Hematopoietic multipotent progenitor cell treated with erythropoietin and hydrocortisone succinate and interleukin-3 and kit ligand, for 8 days (in vitro differentiated cells): ENCODE data around the gene CFAP46.
A peak's percentile ranks its signal among the peaks of the same experiment; 100 is the strongest.
"Not testable (repeated sequence)": the region's sequence is repeated elsewhere in the genome, so short reads cannot be mapped to it uniquely, and the experiment has no call there.

ENCODE experiments used
- DNase-seq: peaks from one replicate; pipeline ENCODE4 v3.0.0-alpha.2; 2015

CFAP46 gene

GRCh38 chr10:132979491-132980425 is 37.4 kb upstream of the CFAP46 start:
- DNase-seq, result no peak

- DNase-seq, result no peak
Measured at GRCh38 chr10:132978542-132978941, 36.2 kb upstream of the CFAP46 start.

DNA sequence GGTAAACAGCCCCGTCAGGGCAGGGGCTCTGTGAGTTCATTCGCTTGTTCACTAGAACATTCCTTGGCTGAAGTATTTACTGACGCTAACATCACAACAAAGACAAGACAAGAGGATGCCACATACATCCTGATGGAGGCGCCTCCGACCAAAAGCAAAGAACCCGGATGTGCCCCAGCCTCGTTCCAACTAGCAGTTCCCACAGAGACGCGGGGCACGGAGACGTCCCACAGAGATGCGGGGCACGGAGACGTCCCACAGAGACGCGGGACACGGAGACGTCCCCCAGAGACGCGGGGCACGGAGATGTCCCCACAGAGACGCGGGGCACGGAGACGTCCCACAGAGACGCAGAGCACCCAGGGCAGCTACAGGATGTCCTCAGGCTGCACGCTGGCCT is 35.4 kb upstream of the CFAP46 start:
- no peak for DNase-seq

DNA sequence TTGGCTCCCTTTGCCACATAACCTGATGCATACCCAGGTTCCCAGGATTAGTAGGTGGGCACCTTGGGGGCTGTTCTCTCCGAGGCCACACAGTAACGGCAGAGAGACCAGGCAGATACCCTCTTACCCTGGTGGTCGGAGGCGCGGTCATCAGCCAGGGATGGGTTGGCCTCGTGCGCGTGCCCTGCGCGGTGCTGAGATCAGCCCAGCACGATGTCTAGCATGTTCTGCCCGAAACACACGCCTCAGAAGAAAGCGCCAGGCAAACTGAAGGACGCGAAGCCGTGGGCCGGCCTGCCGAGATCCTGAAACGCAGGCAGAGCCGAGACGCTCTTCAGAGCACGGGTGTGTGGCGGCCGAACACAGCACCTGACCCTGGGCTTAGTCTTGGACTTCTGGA is 34.7 kb upstream of the CFAP46 start:
- no peak for DNase-seq

DNA sequence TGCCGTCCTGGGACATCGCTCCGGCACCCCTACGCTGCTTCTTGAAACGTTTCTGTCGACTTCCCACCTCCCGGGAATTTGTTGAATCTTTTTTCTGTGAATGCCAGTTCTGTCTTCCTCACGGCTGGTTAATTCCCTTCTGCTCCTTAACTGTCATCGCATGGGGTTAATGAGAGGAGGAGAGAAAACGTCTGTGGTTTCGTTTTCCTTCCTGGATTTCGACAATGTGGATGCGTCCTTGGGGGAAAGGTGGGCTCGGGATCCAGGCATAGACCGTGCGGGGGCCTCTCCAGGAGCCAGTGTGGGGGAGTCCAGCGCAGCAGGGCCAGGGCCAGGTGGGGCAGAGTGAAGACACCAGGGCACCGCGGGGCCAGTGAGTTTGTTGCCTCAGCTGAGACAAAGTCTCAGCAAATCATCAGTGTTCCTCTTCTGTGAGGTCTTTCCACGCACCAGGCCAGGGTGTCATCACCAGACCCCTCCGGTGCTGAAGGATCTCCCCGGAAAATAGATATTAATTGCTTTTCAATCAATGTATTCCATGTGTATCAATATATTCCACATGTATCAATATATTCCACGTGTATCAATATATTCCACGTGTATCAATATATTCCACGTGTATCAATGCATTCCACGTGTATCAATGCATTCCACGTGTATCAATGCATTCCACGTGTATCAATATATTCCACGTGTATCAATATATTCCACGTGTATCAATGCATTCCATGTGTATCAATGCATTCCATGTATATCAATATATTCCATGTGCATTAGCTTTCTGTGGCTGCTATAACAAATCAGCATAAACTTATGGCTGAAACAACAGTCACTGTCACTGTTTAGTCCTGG is 33.7 kb upstream of the CFAP46 start:
- DNase-seq, result no peak

GRCh38 chr10:132974886-132975830 is 32.8 kb upstream of the CFAP46 start:
- no peak for DNase-seq

DNA sequence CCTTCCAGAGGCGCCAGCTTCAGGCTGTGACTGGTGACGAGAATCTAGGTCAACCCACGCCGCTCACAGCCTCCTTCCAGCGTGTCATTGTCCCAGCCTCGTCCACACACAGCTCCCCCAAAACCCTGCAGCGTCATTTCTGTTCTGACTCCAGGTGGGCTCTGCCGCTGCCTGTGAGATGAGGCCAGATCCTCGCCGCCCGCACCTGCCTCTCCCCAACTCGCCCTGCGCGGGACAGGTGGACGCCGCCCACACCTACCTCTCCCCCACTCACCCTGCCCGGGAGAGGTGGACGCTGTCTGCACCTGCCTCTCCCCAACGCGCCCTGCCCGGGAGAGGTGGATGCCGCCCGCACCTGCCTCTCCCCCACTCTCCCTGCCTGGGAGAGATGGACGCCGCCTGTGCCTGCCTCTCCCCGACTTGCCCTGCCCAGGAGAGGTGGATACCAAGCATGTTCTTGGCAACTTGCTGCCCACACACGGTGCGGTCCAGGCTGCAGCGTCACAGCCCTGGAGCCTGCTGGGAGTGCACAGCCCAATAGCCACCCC is 32.0 kb upstream of the CFAP46 start:
- no peak for DNase-seq

DNA sequence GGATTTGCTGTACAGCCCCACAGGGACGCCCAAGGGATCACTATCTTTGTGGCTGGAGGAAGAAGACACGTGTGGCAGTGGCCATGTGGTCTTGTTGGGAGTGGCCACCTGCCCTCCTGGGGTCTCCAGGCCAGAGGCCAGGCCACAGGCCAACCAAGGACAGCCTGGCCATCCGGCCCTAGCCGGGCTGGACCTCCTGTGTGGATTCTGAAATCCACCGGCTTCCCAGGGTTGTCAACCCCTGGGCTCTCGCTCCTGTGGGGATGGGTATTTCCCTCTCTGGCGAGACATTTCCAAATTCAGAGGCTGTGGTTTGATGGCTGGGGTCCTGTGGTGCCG is 31.5 kb upstream of the CFAP46 start:
- no peak for DNase-seq

GRCh38 chr10:132972986-132973902 is 30.9 kb upstream of the CFAP46 start:
- no peak for DNase-seq

- DNase-seq, result no peak
Measured at GRCh38 chr10:132972149-132972985, 30.0 kb upstream of the CFAP46 start.

DNA sequence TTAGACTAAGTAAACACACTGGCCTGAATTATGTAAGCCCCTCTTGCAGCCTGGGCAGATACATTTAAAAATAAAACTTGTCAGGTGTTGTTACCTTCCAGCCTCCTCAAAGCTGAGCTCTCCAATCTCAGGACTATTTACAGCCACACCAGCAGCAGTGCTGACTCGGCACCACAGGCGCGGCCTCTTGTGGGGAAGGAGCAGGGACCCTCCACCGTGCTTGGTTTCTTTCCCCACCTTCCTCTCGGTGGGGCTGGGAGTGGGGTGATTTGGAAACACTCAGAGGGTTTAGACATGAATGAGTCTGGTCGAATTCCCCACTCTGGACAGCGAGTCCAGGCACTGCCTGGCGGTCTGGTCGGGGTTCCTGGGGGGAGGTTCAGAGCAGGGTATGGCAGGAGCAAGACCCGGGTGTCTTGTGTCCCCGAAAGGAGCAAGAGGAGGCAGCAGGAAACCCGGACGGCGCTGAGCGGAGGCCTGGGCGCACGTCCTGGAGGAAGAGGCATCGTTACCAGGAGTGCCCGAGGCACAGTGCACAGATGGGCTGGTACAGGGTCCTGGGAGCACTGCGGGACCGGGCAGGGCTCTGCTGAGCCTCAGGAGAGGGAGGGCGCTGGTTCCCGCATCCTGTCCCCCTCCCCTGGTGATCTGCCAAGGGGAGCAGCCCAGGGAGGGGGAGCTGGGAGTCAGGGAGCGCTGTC is 29.2 kb upstream of the CFAP46 start:
- DNase-seq, result no peak

- no peak for DNase-seq
Measured at GRCh38 chr10:132970641-132971438, 28.5 kb upstream of the CFAP46 start.

DNA sequence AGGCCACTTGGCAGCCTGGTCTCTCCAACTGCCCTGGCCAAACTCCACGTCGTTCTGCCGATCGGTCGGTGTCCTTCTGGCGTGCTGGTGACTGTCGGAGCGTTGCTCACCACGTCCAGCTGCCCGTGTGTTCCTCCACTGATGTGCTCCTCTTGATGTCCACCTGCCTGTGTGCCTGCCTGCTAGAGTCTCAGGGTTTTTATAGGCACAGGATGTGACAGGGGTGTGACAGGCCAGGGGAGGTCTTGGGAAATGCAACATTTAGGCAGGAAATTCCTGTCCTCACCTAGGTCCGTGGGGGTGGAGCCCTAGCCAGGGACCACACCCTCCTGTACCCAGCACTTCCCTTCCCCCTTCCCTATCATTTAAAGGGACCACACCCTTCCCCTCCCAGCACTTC is 25.2 kb upstream of the CFAP46 start:
- DNase-seq, result peak; percentile 2

DNA sequence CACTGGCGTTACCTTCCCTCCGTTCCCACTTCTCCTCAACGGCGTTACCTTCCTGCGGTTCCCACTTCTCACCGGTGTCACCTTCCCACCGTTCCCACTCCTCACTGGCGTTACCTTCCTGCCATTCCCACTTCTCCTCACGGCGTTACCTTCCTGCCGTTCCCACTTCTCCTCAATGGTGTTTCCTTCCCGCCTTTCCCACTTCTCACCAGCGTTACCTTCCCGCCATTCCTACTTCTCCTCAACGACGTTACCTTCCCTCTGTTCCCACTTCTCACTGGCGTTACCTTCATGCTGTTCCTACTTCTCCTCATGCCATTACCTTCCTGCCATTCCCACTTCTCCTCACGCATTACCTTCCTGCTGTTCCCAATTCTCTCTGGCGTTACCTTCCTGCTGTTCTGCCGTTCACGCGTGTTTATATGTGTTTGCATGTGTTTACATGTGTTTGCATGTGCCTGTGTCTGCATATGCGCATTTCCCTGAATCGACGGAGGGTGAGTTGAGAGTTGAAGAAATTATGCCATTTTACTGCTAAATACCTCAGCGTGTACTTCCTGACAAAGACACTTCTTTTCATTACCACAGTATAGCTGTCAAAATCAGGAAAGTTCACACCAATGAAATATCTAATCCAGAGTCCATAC is 23.2 kb upstream of the CFAP46 start:
- no peak for DNase-seq

DNA sequence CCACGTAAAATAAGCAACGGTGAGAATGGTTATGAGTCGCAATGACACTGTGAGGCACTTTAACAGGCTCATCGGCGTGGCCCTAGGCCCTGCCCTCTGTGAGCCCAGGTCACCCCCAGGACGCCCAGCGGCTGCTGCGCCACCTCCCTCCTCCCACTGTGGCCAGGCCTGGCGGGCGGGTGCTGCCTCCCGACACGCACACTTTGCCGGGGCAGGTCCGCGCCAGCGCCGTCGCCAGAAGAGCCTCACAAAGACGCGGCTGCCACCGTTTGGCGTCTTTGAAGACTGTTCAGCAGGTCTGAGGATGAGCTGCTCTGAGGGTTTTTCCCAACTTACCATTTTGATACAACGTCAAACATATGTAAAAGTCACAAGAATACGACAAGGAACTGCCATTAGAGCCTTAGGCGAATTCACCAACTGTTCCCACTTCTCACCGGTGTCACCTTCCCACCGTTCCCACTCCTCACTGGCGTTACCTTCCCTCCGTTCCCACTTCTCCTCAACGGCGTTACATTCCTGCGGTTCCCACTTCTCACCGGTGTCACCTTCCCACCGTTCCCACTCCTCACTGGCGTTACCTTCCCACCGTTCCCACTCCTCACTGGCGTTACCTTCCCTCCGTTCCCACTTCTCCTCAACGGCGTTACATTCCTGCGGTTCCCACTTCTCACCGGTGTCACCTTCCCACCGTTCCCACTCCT is 22.5 kb upstream of the CFAP46 start:
- DNase-seq, result not testable (repeated sequence)

DNA sequence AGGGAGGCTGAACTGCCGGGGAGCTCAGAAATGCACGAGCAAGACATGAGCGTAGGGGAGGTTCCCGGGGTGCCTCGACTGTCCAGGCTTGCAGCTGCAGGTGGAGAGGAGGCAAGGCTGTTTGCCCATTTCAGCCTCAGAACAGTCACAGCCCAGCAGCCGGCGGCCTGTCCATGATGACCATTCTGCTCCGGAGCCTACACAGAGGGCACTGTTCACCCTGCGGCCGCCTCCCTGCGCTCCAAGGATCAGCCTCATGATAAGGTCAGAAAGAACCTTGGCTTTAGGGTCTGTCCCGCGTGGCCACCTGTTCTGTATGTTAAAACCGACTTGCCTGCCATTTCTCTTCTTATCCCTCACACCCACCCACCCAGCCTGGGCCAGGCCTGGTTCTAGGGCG is 21.9 kb upstream of the CFAP46 start:
- no peak for DNase-seq

DNA sequence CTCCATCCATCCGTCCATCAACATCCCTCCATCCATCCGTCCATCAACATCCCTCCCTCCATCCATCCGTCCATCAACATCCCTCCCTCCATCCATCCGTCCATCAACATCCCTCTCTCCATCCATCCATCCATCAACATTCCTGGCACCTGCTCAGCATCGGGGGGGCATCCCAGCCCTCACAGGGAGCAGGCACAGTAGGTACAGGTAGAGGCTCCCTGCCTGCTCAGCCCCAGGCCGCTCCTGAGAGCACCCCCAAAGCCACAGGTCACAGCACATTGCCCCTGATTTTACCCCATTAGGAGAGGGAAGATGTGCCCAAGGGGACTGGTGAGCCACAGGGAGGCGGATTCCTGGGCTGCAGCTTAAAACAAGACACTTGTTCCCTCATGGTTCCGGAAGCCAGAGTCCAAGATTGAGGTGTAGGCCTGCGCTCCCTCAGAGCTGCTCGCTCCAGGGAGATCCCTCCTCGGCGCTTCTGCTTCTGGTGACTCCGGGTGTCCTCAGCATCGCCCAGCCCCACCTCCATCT is 21.1 kb upstream of the CFAP46 start:
- no peak for DNase-seq
